Activated naive CD4-positive, alpha-beta T cell treated with anti-CD3 and anti-CD28 coated beads, Interleukin-2, amount 50 U/mL, for 16 hours (primary cell): ENCODE measurements around the gene NOSIP.

Source experiments
- DNase-seq: peaks from one replicate; pipeline ENCODE4 v3.0.0-alpha.2; 2020

NOSIP gene

DNA sequence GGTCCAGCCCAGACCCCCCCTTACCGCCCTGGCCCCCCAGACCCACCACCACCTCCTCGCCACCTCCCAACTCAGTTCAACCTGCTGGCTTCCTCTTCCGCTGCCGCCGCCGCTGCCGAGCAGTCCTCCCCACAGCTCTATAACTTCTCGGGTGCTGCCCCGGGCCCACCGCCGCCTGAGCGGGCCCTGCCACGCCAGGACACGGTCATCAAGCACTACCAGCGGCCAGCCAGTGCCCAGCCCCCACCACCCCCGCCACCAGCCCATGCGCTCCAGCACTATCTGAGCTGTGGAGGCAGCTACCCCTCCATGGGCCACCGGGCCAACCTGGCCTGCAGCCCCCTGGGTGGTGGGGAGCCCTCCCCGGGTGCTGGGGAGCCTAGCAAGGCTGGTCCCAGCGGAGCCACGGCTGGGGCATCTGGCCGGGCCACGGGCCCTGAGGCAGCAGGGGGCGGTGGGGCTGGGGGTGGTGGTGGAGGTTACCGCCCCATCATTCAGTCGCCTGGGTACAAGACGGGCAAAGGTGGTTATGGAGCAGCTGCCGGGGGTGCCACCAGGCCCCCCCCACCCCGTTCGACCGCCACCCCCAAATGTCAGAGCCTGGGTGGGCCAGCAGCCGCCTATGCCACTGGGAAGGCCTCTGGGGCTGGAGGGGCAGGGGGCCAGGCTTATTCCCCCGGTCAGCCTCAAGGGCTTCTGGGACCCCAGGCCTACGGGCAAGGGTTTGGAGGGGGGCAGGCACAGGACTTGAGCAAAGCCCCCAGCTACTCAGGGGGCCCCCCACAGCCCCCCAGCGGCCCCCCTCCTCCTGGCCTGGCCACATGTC lies 14.8 kb upstream of the NOSIP start:
- no peak for DNase-seq

DNA sequence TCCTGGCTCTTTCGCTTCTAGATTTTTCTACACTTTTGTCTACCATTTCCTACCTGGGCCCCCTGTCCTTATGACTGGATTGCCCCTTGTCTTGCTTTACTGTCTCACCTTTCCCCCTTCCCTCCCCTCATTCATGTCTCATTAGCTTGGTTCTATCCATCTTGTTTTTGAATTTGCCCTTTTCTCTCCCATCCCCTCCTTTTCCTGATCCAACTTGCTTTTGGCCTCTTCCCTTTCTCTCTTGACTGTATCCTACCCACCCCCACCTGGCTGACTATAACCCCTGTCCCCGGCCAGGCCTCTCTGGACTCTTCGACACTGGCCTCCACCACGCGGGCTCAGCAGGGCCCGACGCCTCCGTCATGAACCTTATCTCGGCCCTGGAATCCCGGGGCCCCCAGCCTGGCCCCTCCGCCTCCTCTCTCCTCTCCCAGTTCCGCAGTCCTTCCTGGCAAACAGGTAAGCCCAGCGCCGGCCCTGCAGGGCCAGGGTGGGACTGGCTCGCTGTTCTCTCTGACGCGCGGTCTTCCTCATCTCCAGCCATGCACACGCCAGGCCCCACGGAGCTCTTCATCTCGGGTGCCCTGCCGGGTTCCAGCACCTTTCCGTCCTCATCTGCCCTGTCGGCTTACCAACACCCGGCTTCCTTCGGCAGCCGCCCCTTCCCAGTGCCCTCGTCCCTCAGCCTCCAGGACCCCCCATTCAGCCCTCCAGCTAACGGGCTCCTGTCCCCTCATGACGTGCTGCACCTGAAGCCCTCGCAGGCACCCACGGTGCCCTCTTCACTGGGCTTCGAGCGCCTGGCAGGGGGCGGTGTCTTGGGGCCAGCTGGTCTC lies 14.0 kb upstream of the NOSIP start:
- DNase-seq: no peak

DNA sequence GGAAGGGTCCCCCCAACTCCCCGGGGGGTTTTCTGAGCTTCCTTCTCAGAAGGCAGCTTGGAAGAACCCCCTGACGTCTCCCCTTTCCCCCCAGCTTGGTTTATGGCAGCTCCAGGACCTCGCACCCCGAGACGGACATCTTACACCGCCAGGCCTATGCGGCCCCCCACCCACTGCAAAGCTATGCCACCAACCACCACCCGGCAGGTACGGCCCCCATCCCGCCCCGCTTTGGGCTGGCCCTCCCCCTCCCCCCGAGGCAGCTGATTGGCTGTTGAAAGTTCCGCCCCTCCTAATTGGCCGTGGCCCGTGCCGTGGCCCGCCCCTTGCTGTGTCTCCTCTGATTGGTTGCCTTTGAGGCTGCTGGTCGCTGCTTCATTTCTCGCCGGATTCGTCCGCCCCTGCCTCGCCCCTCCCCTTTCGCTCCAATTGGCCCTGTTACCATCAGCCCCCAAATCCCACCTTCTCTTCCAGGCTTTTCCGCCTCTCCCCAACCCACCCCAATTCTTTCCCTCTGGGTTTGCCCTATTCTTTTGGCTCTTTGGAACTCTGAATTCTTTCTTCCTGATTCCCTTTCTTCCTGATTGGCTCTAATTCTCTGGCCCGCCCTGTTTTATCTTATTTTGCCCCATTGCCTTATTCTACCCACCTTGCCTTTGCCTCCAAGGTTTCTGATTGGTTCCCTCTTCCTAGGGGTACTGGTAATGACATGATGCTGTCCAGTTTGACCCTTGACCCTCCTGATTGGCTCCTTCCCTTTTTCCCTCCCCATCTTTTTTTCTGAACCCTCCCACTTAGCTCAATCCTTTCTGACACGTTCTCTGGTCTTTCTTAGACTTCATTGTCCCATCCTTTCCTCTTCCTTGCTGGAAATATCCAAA lies 13.1 kb upstream of the NOSIP start:
- peak; percentile 95 for DNase-seq

DNA sequence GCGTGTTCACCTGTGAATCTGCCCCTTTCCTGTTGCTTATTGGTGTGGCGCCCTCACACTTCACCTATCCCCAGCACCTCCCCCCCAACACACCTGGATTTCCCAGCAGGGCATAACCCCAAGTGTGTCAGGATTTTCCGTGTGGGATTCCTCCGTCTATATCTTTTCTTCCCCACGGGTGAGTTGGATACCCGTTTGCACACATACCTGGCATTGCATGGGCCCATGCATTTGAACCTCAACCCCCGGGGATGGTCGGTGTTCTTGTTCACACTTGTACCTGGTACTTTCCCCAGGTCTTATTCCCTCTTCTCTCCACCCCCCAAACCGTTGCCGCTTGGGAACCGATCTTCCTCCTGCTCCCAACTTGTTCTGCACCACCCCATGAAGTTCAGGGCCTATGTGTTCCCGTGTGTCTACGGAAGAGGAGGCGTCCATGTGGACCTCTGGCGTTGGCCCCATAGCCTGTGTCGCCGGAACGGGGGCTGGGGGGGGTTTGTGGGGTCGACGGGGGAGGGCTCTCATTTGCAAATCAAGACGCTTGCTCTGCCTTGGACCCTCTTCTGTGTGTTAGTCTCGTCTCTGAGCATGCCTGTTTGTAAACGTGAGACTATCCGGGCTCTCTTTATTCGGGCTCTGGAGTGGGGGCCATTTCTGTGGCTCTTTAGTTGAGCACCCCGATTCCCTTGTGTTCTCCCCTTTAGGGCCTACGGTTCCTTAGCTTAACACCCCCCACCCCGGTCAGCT lies 12.3 kb upstream of the NOSIP start:
- DNase-seq: no peak

DNA sequence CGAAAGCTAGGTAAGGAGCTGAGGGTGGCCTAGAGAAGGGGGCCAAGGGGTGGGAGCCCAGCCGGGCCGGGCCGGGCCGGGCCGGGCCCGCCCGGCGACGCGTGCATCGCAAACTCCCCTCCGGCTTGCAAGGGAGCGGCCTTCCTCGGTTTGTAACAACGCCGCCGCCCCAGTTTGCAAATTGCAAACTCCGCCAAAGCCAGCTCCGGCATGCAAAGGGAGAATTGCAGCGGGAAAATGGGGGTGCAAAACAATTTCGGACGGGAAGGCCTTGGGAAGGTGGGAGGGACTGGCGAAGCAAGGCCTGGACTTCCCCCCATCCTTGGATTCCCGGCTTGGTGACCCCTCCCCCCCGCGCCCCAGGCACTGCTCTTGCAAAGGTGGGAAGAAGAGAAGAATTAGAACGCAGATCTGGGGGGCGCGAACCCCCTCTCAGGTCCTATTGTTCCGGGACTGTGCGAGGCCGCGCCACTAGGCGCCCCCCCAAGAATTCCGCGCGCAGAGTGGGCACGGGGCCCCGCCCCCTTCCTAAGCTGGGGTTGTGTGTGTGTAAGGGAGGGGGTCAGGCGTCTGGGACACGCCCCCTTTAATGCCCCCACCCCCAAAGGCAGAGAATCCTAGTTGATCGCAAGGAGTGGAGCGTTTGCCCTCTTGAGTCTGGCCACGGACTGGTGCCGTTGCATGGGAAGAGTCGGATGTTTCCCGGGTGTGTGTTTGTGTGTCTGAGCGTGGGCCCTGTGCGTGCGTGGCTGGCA lies 11.6 kb upstream of the NOSIP start:
- DNase-seq: peak; percentile 58

DNA sequence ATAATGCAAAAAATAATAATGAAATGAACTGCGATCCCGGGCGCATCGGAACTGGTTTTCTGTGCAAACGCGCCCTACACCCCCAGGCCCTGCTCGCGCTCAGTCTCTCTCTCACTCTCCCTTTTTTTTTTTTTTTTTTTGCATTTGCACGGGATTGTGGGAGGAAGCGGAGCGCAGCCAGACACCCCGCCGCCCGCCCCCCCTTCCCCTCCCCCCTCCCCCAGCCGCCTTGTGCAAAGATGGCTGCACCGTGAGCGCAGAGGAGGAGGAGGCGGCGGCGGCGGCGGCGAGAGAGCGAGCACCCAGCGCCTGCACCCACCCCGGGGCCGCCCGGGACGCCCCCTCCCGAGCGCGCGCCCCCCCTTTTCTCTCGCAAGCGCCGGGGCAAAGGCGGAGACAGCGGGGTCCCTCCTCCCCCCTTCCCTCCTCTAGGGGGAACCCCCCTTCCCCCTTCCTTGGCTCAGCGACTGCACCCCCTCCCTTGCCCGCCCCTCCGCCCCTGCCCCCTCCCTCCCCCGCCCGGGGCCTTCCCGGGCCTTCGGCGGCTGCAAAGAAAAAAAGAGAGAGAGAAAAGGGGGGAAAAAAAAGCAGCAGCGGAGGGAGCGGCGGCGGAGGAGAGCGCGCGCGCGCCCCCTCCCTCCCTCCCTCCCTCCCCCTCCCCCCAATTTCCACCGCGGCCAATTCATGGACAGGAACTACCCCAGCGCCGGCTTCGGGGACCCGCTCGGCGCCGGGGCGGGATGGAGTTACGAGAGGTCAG lies 10.8 kb upstream of the NOSIP start, which contains the start of gene PRR12:
PRR12 (plus strand) TSS at position 212 of the 760 bp plus-strand sequence; CDS start at position 685, 473 bp downstream.
- peak; percentile 72 for DNase-seq

DNA sequence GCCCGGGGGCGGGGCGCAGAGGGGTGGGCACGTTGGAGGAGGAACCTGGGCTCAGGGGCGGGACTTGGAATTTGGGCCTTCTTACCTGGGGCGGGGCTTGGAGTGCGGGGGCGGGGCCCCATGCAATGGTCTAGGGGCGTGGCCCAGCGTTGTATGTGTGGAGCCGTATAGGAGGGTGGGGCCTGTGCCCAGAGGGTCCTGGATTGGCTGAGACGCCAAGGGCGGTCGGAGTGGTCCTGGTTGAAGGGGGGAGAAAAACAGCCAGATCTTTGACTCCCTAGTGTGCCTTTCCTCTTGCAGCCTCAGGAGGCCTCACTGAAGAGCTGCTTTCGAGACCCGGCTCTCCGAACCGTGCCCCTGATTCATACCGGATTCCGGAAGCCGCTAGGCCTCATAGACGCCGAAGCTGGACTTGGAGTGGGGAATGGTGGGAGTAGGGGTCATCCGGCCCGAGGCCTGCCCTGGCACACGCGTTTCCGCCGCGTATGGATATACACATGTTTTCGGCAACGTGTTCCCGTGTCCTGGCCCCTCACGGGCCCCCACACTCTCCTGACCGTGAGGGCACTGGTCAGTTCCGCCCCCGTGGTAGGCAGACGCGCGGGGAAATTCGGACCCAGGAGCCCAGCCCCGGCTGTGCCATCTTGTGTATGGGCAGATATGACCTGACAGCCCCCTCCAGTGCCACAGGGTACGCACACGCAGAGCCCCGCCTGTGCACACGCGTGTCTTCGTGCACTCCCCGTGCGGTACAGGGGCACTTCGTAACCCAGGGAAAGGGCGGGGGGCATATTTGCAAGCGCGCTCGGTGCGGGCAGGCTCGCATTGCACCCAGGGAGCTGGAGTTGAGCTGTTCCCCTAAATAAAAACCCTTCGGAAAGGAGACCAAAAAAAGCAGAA lies 10.0 kb upstream of the NOSIP start:
- DNase-seq: peak; percentile 90

DNA sequence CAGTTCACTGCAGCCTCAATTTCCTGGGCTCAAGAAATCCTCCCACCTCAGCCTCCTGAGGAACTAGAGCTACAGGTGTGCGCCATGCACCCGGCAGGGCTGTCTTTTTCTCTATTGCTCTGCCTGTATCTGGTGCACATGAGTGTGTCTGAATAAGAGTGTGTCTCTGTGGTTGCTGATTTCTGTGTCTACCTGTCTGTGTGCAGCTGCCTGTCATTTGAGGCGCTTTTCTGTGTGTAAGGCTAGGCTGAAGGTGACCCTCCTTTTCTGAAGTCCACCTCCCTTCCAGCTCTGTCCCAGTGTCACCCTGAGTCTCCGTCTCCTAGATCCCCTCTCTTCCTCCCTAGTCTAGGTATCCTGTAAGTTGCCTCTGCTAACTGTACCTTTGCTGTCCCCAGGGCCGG lies 9.1 kb upstream of the NOSIP start:
- no peak for DNase-seq

DNA sequence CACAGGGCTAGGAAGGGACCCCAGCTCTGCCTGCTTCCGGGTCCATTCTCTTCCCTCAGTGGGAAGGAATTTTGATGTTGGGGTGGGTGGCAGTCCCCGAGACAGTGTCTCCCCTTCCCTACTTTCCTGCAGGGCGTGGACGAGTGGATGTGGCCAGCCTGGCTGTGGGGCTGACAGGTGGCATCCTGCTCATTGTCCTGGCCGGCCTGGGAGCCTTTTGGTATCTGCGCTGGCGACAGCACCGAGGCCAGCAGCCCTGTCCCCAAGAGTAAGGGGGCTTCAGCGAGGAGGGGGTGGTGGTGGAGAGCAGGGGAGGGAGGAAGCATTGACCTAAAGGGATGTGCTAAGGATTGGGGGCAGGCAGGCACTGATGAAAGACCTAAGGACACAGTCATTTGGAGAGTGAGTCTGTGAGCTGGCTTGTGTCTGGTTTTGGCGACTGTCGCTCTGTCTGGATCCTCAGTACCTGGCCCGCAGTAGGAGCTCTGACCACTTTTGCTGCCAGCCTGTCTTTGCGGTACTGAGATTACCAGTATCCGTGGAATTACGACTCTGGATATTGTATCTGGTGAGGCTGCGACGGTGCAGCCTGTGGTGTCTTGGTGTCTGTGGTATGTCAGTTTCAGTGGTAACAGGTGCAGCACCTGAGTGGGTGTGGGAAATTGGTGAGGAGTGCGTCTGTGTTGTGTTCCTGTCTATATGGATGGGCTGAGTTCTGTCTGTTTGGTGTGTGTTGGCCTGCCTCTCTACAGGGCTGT lies 8.2 kb upstream of the NOSIP start:
- DNase-seq: peak; percentile 65

DNA sequence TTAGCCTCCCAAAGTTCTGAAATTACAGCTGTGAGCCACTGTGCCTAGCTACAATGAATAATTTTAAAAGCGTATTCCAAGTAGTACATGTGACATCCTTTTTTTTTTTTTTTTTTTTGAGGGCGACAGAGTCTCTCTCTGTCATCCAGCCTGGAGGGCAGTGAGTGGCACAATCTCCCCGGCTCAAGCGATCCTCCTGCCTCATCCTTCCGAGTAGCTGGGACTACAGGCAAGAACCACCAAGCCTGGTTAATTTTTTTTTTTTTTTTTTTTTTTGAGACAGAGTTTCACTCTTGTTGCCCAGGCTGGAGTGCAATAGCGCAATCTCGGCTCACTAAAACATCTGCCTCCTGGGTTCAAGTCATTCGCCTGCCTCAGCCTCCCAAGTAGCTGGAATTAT lies 6.9 kb upstream of the NOSIP start:
- DNase-seq: no peak

DNA sequence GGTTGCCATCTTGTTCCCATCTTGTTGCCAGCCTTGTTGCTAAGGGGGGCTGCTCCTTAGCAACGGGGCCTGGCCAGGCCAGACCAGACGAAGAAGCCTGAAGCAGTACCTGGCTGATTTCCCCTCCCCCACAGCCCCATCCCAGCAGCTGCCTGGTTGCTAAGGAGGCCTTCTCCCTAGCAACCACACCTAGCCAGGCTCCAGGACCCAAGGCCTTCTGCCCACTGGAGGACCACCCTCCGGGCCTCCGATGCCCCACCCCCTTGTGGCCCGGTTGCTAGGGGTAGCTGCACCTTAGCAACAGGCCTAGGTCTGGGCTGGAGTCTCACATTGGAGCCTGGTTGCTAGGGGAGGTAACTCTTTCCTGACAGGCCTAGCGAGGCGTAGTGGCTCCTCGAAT lies 4.7 kb upstream of the NOSIP start:
- no peak for DNase-seq

DNA sequence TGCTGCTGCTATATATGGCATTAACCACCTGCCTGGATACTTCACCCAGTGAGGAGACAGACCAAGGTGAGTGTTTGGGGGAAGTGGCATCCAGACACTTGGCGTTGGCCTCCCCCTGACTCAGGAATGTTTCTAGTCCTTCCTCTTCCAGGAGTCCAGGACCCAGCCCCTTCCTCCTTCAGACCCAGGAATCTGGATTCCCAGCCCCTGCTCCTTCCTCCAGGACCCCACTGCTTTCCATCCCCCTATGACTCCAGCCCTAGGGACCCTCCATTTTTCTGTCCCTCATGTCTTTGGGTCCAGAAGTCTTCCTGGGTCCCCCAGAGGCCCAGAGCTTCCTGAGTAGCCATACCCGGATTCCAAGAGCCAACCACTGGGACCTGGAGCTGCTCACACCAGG lies 2.9 kb upstream of the NOSIP start:
- DNase-seq: no peak

DNA sequence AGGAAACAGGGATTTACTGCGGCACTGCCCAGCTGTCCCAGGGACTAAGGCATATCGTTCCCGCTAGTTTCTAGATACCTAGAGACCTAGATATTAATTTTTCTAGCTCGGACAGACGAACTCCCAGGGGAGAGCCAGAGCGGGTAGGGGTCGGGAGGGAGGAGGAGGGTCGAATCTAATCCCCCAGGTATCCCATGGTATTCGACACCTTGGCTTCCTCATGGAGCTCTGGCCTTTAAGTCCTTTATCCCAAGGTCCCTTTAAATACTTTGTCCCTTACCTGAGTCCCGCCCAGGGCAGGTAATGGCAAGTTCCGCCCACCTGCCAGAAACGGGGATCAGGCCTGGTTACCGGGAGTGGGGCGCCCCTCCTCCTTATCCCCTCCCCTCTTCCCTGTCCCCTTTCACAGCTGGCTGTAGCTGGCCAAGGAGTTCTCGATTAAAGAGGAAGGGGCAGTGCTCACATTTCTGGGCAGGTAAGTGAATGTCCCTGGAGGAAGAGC lies 702 bp upstream of the NOSIP start, which contains the start of gene PRRG2:
PRRG2 (plus strand) TSS at position 310 of the 502 bp plus-strand sequence. CDS start 1,904 bp downstream, outside the sequence.
- no peak for DNase-seq

DNA sequence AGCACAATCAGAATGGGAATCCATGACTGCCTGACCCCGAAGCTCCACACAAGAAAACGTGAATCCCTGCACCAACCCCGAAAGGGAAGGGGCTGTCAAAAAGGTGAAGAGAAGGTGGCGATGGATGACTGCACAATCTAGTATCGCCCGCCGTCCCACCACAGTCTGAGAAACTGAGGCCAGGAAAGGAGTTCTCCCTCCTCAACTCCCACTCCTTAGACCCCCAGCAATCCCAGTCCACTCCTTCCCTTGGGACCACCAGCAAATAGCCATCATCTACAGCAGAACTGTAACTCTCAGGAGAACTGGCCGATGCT lies 451 bp downstream of the NOSIP start:
- no peak for DNase-seq

DNA sequence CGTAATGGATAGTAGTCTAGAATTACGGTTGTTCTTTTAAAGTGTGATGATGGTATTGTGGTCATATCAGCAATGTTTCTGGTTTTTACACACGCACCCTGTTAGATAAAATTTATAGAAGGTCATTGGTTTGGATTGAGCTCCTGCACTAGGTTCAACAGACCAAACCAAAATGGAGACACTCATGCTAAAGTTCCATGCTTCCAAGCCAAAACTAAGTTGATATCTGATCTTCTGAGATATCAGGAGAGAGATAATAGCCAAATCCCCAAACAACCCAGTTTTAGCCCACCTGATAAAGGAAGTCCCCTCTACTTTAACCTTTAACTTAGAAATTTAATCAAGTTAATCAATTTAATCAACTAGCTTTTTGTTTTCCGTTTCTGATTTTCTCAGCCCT lies 1.2 kb downstream of the NOSIP start:
- DNase-seq: no peak

DNA sequence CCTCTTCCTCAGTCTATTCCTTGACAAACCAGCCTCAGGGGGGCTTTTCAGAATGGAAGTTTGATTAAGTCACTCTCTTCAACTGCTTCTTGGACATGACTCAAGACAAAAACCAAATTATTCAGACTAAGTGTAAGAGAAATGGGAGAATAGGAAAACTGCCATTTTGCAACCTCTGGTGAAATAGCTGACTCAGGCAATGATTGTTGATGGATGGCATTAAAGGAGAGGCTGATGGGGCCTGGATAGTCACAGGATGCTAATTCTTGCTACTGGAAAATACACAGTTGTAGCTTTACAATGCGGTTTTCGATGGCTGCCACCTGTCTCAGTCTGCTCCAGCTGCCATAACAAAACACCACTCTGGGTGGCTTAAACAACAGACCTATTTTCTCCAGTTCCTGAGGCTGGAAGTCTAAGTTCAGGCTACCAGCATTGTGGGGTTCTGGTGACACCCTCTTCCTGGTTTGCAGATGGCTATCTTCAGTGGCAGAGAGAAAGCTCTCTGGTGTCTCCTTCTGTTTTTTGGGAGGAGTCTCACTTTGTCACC lies 6.1 kb downstream of the NOSIP start:
- no peak for DNase-seq

DNA sequence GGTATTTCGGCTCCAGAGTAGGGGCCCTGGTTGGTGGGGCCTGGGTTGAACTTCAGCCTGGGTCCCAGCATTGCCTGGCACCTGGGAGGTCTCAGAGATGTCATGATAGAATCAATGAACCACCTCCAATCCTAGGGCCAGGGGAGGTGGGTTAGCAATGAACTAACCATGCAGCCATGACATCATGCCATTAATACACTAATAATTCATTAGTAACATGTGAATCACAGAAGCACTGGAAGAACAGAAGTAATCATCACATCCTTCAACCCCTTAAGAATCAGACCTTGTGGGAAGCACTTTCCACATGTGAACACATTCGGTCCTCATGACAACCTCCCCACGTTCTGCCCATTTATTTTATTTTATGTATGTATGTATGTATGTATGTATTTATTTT lies 6.9 kb downstream of the NOSIP start:
- DNase-seq: no peak

DNA sequence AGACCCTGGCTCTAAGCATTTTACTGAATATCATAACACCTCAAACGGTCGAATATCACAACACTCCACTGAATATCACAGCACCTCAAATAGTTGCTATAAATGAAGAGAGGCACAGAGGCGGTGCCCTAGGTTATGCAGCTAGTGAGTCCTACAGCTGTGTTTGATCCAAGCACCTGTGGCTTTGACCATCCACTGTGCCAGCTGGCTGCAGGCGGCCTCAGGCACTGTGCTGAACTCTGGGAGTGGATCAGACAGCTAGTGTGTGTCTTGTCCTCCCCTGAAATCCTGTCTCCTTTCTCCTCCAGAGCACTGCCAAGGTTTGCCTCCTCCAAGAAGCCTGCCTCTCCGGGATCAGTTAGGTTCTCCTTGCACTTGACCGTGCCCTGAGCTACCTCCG lies 7.3 kb downstream of the NOSIP start:
- DNase-seq: no peak
